Measurements from ENCODE around the gene ZNF319.

ZNF319 gene

DNA sequence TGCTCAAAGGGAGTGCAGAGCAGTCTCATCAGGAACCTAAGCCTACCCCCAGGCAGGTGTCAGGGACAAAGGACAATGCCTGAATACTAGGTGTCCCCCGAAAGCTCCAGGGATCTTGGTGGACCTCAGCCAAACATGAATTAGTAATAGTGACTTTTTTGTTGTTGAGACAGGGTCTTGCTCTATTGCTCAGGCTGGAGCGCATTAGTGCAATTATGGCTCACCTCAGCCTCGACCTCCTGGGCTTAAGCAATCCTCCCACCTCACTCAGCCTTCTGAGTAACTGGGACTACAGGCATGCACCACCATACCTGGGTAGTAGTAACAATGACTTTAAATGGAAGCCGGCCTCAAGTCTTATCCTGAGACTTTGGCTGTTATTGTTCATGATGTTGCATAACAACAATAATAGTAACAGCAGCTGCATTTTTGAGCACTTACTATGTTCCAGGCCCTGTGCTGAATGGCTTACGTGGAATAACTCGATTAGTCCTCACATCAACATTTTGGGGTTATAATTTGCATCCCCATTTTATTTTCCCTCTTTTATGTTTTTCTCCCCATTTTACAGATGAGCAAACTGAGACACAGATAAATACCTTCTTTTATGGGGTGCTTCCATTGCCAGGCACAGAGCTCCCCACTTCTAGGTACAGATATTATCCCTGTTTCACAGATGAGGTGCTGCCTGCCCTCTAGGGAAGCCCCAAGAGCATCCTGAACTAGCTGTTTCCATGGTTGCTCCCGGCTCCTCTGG, 49.1 kb downstream of the ZNF319 start:
- DNase-seq: no peak

DNA sequence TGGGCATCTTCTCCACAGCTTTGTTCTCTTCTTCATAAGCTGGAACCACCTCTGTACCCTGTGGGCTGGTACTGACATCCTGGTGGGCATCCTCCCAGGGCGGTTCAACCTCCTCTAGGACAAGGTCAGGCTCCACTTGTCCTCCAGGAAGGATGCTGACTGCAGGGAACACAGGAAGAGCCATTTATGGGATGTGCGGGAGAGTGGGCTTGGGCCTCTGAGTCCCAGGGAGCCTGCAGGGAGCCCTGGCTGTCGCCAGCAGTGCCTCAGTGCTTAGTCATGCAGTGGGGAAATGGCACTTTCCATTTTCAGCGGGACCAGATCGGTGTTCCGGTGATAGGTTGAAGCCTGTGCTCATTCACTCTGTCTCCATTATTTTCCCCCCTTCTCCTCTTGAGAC, 50.1 kb downstream of the ZNF319 start:
- no peak for DNase-seq

- DNase-seq: no peak
Observed at GRCh38 chr16:57949595-57950238, 50.8 kb downstream of the ZNF319 start.

- no peak for DNase-seq
Observed at GRCh38 chr16:57949013-57949412, 51.5 kb downstream of the ZNF319 start.

DNA sequence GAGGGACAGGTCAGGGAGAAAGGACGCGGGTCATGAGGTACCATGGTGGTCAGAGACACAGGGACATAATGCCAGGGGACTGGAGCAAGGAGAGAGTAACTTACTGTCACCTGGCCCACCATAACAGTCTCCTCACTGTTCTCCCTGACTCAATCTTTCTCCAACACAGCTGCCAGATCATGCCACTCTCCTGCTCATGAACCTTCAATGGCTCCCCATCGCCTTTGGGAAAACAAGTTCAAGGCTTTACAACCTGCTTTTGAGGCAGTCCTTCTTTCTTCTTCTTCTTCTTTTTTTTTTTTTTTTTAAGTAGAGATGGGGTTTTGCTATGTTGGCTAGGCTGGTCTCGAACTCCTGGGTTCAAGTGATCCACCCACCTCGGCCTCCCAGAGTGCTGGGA, 52.4 kb downstream of the ZNF319 start:
- DNase-seq: no peak

GRCh38 chr16:57947261-57947660, 53.2 kb downstream of the ZNF319 start:
- no peak for DNase-seq

GRCh38 chr16:57946181-57946801, 54.2 kb downstream of the ZNF319 start:
- no peak for DNase-seq

- no peak for DNase-seq
Observed at GRCh38 chr16:57945740-57946138, 54.7 kb downstream of the ZNF319 start.

GRCh38 chr16:57944970-57945739, 55.3 kb downstream of the ZNF319 start:
- DNase-seq: no peak
